Activated naive CD8-positive, alpha-beta T cell treated with anti-CD3 and anti-CD28 coated beads, Interleukin-2, amount 50 U/mL, for 16 hours (primary cell): Measurements from ENCODE around the gene KLC1.

Experiments
- DNase-seq: peaks from one replicate; pipeline ENCODE4 v3.0.0-alpha.2; 2020; ENCODE audit warnings: low read depth, low spot score

Gene KLC1

DNA sequence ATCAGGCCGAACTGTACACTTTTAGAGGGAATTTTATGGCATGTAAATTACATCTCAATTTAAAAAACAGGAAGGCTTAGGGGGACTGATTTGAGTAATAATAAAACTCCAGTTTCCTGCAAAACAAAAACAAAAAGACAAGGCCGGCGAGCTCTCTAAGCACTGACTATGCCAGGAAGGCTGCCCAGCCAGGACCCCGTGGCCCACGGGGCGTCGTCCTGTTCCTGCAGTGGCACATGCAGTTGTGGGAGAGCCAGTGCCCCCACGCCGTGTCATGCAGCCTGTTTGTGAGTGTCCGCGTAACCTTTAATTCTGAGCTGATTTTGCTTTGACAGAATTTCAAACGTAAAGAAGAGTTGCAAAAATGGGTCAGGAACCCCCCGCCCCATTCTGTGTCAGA, 75.7 kb downstream of the KLC1 start:
- no peak for DNase-seq

DNA sequence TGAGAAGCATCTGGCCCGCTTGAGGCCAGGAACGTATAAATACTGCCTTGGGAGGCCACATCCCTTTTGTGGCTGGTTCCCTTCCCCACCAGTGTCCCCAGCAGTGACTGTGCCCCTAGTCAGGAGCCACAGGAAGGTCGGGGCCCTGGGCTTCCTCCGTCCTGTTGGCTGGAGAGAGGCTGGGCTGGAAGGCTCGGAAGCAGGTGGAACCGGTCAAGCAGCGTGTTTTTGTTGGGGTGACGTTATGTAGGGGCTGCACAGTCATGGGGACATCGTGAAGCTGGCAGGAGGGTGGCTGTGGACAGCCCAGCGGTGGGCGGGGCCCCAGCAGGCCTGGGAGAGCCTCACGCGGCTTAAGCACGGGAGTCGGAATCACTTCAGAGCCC, 76.1 kb downstream of the KLC1 start:
- DNase-seq, result no peak

DNA sequence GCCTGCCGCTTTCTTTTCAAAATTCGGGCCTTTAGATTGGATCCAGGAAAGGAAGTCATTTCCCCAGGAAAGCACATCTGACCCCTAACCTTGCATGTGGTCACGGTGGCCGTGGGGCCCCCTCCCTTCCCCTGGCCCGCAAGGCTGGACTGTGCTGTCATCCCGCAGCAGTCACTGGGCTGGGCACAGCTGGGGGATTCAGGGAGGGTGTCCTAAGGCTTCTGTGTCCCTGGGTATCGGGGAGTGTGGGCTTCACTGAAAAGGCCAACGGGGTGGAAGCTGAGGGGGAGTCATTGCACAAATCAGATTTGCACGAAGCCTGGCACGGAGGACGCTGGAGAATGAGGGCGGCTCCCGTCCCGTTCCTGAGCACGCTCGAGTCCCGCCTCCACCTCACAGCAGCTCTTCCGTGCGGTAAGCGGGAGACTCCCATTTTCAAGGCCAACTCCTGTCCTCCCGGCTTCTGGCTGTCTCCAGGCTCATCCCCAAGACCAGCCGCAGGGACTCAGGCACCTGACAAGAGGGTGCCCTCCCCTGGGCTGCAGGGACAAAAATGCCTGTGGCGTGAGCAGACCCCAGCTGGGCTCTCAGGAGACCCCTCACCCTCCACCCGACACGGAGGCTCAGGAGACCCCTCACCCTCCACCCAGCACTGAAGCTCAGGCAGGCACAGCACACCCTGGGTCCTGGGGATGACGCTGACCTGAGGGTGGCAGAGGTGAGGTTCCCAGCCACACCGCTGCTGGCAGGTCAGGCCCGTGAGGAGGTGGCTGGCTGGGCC, 76.7 kb downstream of the KLC1 start:
- DNase-seq, result no peak

DNA sequence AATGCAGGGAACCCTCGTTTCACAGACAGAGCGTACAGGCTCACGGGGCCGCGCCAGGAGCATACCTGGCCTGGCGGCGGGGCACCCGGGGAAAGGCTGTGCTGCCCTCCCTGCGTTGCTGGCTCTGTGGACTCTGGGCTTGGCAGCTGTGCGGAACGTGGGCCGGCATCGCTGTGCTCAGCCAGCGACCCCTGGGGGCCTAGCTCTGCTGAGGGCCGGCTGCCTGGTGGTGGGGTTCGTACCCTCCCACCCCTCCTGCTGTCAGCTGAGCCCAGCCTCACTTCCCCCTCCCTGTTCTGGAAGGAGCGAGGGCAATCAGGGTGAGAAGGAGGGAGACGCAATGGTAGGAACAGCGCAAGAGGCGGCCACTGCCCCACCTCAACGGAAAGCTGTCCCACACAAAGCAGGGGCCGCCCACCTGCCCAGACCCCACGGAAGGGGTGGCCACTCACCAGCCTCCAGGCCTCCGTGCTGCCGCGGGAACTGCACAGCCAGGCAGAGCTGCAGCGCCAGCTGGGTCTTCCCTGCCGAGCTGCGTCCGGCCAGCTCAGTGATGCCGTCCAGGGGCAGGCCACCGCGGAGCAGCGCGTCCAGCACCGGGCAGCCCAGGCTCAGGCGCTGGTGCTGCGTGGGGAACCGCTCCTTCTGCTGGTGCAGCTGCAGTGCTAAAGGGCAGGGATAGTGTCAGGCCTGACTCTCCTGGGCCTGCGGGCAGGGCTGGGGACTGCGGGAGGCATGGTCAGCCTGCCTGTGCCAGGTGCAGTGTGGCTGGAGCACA, 77.7 kb downstream of the KLC1 start:
- DNase-seq, result no peak

DNA sequence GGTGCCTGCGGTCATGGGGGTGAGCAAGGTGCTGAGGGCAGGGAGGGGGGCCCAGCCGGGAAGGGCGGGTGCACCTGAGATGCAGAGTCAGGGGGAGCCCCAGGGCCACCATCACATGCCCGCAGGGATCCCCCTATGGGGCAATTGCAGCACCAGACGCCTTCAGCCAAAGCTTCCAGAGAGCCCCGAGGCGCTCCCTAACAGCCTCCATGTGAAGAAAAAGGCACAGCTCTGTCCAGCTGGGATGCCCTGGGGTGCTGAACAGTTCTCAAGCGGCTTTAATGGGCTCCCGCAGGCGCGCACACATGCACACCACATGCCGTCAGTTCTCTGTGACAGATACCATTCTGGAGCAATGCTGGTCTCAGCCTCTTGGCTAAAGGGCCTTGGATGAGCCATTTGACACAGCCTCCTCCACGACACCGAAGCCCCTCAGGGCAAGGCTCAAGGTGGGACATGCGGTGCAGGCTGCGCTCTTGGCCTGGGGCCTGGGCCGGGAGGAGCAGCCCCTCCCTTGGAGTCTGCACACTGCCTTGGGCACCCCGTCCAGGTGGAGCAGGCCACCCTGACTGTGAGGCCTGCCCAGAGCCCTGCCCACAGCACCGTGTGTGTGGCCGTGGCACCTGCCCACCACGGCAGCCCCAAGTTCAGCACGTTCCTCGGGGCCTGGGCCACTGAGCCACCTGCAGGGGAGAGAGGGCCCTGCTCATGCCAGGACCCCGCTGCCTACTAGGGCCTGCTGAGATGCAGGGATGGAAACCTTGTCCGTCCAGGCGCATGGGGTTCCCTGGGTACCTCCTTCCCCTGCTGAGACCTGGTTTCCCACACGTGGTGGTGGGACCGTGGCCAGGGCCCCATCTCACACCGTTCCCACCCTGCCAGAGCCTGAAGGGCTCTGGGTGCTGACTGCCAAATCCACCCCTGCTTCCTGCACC, 78.6 kb downstream of the KLC1 start:
- no peak for DNase-seq

DNA sequence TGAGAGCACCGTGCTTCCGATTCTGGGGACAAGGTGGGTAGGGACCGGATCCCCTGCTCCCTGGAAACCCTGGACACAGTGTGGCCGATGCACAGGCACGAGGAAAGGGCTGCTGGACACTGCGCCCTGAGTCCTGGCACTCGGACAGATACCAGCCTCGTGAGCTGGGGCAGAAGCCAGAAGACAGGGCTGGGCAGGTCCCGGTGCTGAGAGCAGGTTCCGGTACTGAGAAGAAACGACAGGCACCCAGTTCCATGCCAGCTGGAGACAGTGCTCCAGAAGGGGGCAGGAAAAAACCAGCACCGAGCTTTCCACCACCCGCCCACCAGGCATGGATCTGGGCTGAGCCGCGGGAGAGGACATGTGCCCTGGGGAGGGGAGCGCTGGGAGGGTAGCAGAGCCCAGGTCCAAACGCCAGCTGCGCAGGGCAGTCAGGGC, 79.8 kb downstream of the KLC1 start:
- no peak for DNase-seq

DNA sequence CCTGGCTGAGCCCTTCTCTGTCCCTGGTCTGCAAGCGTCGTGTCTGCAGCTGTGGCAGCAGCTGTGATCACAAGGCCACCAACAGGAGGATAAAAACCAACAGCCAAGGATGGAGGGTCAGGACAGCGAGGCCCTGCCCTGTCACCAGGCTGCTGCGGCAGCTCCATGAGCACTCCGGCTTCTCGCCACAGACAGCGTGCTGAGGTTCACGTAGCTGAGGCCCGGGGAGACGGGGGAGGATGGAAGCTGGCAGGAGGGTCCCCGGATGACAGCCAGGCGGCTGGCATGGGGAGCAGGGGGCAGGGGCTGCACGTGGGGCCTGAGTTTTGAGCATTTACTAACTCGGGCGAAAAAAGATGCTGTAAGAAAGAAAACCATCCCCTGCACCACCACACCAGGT, 80.8 kb downstream of the KLC1 start:
- DNase-seq, result no peak

DNA sequence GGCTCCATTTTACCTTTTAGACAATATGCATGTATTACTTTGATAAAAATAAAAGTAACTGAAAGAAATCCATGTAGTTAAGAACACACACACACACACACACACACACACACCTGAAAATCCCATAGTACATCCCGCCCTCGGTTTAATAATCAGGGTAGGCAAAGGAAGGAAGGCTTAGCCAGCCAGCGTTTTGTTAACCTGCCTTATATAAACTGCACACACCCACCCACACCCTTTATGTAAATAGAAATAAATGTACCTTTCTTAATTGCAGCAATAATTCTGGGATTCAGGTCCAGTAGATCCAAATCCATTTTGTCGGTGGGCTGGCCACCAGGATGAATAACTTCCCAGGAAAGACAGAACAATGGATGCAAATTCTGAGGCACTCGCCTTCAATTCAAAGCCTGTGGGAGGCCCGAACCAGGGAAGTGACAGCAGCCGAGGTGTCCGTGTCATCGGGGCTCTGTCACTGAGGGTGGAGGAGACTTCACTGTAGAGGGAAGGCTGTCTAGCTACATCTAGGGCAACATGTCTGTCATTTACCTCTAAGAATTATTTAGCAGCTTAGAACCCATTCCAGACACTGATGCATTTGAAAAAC, 81.9 kb downstream of the KLC1 start:
- no peak for DNase-seq

DNA sequence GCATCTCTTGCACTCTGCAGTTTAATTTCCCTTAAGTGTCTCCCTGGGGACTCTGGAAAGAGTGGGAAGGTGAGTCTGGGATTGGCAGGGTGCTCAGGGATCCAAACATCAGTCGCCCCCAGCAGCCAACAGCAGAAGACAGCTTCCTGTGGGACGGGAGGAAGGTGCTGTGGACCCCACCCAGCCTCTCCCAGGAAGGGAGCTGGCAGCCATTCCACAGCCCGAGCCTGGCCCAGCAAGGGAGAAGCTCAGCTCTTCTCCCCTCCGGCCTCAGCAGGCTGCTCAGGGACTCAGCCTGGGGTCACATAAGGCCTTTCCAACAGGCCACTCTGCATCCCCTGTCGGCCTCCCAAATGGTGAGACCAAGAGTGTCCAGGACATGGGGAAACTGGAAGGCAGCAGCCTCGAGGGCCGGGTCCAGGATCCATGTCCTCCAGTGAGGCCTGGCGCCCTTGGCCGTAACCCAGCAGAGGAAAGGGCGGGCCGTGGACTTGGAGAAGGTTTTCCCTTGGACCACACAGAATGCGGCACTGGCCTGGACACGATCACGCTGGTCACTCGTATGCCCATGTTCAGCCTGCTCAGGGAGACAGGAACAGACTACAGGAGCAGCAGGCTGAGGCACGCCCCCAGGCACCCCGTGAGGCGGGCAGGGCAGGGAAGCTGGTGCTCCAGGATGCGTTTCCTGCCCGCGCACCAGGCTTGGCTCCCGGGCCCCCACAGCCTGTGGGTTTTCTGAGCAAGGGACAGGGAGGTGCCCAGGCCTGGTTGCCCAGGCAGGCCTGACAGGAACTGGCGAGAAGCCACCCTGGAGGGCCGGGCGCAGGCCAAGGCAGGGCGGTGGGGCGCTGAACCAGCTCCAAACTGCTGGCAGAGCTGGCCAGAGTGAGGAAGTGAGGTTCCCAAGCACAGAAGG, 82.8 kb downstream of the KLC1 start:
- no peak for DNase-seq

DNA sequence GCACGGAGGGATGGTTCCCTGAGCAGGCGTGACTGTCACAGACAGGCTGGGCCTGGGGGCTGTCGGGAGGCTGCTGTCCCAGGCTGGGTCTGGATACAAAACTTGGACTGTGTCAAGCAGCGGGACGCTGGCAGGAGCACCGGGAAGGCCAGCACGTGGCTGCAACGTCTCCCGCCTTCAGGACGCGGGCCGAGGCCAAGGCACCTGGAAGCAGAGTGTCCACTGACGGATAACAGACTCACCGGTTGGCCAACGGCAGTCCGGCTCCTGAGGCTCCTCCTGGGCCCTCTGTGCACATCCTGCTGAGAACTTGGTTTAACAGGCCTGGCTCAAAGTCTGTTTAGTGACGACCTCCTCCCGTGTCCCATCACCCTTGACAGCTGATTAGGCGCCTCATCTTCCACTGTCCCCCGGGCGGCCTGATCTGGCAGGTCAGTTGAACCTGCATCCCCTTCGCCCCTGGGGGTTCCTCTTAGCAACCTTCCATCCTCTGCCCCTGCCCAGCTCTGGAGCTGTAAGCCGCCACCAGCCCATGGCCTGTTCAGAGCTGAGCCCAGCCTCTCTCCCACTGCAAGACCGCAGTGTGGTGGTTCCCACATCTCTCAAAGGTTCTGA, 83.7 kb downstream of the KLC1 start:
- no peak for DNase-seq

DNA sequence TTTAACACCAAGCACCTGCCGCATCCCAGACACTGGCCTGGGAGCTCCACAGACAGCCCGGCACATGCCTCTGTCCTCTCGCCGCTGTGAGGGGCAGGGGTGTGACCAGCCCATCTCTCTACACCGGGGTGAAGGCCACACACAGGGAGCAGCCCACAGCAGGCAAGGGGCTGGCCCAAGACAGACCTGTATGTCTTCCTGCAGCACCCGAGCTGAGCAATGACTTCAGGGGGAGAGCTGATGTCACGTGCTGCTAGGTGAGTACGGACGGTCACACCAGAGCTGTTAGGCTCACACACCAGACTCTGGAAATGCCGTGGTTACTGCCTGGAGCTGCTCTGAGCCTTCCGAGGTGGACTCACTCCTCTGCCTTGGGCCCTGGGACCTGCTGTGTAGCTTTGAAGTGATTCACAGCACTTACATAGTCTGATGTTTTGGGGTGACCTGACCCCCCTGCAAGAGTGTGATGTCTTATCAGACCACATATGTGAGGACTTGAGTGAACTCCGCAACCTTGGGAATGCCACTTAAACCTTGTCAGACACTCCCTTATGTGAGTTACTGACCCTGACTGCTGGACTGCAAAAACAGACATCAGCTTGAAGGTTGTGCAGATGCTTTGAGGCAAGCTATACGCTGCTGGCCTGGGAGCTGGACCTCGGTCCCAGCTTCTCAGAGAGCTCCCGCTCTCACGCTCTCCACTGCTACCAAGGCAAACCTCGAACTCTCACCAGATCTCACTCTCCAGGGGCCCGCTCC, 84.5 kb downstream of the KLC1 start:
- DNase-seq, result no peak

DNA sequence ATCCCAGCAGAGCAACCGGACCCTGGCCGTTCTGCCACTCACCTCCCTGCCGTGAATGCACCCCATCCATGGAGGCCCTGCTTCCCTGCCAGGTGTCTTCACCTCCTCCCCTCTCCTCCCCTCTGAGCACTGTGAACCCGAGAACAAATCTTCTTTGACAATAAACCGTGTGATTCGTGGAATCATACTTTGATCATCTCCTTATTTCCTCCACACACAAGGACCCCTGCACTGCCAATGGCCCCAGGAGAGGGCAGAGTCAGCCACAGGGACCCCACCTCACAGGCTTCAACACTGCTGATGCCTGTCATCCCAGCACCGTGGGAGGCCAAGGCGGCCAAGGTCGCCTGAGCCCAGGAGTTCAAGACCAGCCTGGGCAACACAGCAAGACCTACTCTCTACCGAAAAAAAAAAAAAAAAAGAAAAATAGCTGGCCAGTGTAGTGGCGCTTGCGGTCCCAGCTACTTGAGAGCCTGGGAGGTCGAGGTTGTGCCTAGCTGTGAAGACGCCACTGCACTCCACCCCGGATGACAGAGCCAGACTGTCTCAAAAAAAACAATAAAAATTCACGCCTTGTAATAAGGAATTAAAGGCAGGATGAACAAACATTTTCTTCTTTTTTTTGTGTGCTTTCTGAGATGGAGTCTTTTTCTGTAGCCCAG, 85.2 kb downstream of the KLC1 start:
- DNase-seq, result no peak

DNA sequence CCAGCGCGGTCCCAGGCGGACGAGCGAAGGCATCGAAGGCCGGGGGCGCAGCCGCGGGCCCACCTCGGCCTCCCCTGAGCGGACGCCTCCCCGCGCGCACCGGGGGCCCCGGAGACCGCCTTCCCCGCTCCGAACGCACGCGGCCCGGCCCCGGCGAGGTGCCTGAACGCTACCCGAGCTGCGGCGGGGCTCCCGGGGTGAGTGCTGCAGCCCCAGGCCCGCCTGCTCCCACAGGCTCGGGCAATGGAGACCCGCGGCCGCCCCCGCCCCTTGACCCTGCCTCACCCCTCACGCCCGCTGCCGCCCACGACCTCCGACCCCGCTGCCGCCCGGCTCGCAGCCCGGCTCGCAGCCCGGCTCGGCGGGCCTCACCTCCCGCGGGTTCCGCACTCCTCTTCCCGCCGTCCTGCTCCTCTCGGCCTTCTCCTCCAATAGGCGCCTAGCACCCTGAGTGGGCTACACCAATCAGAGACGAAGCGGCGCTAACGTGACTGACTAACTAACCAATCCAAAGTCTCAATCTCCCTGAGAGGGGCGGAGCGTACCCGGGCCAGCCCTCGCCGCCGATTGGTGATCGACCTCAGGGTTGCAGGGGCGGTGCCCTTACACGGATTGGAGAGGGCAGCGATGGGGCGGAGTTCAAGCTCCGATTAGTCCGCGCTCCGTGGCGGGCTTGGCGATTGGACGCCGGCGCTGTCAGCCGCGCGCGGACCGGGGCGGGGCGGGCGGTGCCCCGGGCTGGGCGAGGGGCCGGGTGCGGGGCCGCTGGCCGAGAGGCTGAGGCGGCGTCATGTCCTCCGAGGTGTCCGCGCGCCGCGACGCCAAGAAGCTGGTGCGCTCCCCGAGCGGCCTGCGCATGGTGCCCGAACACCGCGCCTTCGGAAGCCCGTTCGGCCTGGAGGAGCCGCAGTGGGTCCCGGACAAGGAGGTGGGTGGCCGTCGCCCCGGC, 86.3 kb downstream of the KLC1 start, which contains the start of the genes XRCC3 and ZFYVE21:
XRCC3 (minus strand) TSS at position 400 of the 949 bp plus-strand sequence. CDS start 4,364 bp downstream, outside the sequence.
ZFYVE21 (plus strand) TSS at position 759 of the 949 bp plus-strand sequence; CDS start at position 791, 32 bp downstream.
- peak; percentile 99 for DNase-seq

DNA sequence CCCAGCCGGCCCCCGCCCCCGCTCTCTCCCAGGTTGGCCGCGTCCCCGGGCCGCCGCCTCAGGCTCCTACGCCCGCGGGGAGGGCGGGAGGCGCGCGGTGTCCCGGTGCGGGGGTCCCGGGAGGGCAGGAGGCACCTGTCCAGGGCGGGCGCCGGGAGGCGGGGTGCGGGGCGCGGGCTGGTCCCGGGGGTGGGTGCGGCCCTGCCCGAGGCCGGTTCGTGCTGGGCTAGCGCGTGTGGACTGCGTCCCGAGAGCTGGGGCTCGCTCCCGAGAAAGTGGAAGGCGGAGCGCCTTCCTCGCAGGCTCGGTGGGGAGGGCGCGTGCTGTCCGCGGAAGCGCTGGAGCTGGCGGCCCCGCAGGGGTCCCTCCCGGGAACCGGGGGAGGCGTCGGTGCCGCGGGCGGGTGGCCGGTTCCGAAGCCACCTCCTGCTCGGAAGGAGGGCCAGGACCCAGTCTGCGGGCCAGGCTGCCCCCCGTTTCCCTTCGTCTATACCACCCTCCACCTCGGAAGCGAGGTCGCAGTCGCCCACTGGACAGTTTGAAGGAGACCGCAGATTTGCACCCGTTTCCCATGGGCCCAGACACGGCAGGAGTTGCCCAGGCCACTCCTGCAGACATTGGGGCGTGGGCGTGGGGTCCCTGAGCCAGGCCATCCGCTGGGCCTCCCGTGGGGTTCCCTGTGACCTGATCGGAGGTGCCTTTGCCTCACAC, 87.2 kb downstream of the KLC1 start:
- no peak for DNase-seq

DNA sequence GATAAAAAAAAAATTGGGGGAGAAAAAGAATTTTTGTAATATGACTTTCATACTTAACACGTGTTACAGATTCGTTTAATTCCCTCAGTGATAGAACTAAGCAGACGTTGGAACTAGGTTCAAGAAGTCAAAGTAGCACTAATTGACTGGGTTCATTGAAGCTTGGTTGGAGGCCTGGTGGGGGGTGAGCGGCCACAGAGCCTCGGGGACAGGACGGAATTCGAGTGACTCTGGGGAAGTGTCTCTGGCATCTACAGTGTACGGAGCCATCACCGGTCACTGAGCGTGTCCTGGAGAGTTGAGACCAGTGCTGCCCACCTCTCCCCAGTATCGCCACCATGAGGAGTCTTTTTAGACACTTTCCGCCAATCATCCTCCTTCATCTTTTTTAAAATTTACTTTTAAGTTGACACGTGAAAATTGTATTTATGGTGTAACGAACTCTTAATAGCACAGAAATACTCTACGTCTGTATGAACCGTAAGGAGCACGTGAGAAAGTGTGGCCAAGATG, 87.9 kb downstream of the KLC1 start:
- no peak for DNase-seq

DNA sequence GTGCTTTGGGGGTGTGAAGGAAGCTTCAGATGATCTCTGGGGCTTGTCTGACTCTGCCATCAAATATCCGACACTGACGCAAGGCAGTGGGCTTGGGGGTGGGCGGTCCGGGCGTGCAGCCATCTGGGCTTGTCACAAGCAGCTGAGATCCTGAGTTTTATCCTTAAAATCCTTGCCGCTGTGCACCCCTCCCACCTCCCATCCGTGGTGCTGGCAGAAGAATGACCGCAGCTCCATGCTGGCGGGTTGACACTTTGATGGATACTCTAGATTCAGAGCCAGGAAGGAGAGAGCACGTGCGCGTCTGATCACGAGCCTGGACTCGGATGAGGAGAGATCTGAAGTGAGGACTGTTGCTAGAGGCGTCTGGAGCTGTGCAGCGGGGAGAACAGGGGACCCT, 89.6 kb downstream of the KLC1 start:
- no peak for DNase-seq
